Esophagus squamous epithelium (tissue), 5 donors: Measurements from ENCODE around the gene GAL3ST2. TPM values are rescaled to one million over a fixed set of nuclear protein-coding genes. Genes with fewer than 3 reads are reported as not detected.

Experiments
- DNase-seq: peaks from one replicate; lab custom pipeline; 2025; lab: John Stamatoyannopoulos, UW
- H3K27ac ChIP-seq, 4 donors: fragments of 200-600 bp; sonication (generic); one replicate each; pipeline ENCODE4 v1.5.1; 2016 to 2019; ENCODE audit warnings: mild to moderate bottlenecking in 1 of 4
- H3K27me3 ChIP-seq, 4 donors: fragments of 200-600 bp; sonication (generic); 1 replicate in 3 of 4; 2 replicates in 1 of 4; pipeline versions ENCODE4 v1.5.1 to v1.6.0; 2017 to 2021; ENCODE audit warnings: antibody characterized with exemption in 1 of 4
- H3K36me3 ChIP-seq, 3 donors: fragments of 200-600 bp; sonication (generic); one replicate each; pipeline ENCODE4 v1.5.1; 2016 to 2019
- H3K4me1 ChIP-seq, 3 donors: fragments of 200-600 bp; sonication (generic); one replicate each; pipeline ENCODE4 v1.5.1; 2017 to 2019
- H3K4me3 ChIP-seq, 4 donors: fragments of 200-600 bp; sonication (generic); 1 replicate in 3 of 4; 2 replicates in 1 of 4; pipeline ENCODE4 v1.5.1; 2016 to 2019; ENCODE audit warnings: mild to moderate bottlenecking in 2 of 4, moderate library complexity in 1 of 4
- H3K9me3 ChIP-seq, 3 donors: fragments of 200-600 bp; sonication (generic); one replicate each; pipeline ENCODE4 v1.5.1; 2016 to 2019
- POLR2A ChIP-seq, 4 donors: fragments of 450-650 bp; IDR thresholded peaks; one replicate each; pipeline ENCODE4 v1.6.1; 2017; ENCODE audit warnings: antibody characterized with exemption in 4 of 4, mild to moderate bottlenecking in 4 of 4, moderate library complexity in 3 of 4
- WGBS, 2 donors: methylation state at CpG; one replicate each; pipeline ENCODE4 v1.1.5; 2018; 5-methylcytosine and 5-hydroxymethylcytosine counted together
- intact Hi-C: fragments of 100-400 bp; cut with DNase I; formaldehyde crosslinking; loops from one replicate; pipeline ENCODE4 v1.15.0; 2022
- total RNA-seq, 4 donors: library from RNA; depleted of rRNA; stranded (reverse); fragments of >200 nt; gene quantifications; one replicate each; pipeline ENCODE4 v1.1.0, GENCODE V29; 2016
- TF ChIP-seq, protein P1 (sequence below), 6 experiments: fragments of 450-650 bp in 4 of 6; fragments of 200-600 bp in 2 of 6; sonication (generic) in 2 of 6; IDR thresholded peaks; one replicate each; pipeline ENCODE4 v1.5.1; 2016 to 2019; ENCODE audit warnings: antibody characterized with exemption in 6 of 6, mild to moderate bottlenecking in 4 of 6, moderate library complexity in 4 of 6
- donor health status: DM: yes; HTN: yes; CAD: no.

The GAL3ST2 gene
- under 1 TPM in 1 of 4 donors, not detected in 3; 0.38 TPM for total RNA-seq

DNA sequence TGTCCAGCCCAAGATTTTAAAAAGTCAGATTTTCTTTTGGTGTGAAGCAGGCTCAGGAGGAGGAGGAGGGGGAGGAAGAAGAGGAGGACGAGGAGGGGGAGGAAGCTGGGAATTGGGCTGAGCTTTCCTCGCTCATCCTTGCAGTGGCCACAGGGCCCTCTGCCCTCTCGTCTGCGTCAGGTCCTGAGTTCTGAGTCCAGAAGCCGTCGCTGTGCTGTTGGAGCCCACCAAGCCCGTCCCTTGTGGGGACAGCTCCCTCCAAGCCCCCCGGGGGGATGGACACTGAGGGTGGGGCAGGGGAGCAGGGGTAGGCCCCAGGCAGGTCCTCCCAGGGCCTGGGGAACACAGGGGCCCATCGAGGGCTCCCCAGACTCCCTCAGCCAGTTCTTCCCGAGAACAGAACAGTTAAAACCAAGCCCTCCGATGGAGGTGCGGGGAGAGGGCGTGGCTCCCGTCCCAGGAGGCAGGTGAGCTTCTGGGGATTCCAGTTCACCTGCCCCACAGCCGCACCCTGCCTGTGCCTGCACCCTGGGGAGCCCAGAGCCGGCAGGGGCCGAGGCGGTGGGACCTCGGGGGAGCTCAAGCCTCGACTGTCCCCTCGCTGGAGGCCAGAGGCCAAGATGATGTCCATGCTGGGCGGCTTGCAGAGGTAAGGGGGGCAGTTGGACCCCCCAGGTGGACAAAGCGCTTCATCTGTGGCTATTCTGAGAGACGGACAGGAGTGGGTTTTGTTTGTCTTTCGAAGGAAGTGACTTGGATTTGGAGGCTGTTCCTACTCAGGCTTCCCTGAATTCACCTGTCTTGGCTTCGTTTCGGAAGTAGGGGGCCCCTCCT is at the start of gene GAL3ST2:
GAL3ST2 (plus strand) TSS at position 487 of the 834 bp plus-strand sequence; CDS start at position 621, 134 bp downstream.
- Histone ChIP-seq H3K4me3 (no peak within 1 kb of the TSS), H3K36me3 (no peaks in the 10 kb centered on the region), H3K27me3 (peaks cover 0 to 54% (median 0%) of the 10 kb centered on the region in 4 donors), H3K27ac (no peak within 1 kb of the TSS), H3K9me3 (no peaks in the 10 kb centered on the region), H3K4me1 (peaks cover 23 to 59% (median 30%) of the 10 kb centered on the region in 3 donors)
- no peak for DNase-seq
- intact Hi-C loops: no loop called here
- TF ChIP-seq POLR2A (IDR thresholded peaks at IDR 0.05): no peak
- TF ChIP-seq, protein P1, sequence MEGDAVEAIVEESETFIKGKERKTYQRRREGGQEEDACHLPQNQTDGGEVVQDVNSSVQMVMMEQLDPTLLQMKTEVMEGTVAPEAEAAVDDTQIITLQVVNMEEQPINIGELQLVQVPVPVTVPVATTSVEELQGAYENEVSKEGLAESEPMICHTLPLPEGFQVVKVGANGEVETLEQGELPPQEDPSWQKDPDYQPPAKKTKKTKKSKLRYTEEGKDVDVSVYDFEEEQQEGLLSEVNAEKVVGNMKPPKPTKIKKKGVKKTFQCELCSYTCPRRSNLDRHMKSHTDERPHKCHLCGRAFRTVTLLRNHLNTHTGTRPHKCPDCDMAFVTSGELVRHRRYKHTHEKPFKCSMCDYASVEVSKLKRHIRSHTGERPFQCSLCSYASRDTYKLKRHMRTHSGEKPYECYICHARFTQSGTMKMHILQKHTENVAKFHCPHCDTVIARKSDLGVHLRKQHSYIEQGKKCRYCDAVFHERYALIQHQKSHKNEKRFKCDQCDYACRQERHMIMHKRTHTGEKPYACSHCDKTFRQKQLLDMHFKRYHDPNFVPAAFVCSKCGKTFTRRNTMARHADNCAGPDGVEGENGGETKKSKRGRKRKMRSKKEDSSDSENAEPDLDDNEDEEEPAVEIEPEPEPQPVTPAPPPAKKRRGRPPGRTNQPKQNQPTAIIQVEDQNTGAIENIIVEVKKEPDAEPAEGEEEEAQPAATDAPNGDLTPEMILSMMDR (IDR thresholded peaks at IDR 0.05): no peak
- WGBS, 2 donors: 51 to 75% methylated on average over 5 to 8 of the region's 27 CpGs

DNA sequence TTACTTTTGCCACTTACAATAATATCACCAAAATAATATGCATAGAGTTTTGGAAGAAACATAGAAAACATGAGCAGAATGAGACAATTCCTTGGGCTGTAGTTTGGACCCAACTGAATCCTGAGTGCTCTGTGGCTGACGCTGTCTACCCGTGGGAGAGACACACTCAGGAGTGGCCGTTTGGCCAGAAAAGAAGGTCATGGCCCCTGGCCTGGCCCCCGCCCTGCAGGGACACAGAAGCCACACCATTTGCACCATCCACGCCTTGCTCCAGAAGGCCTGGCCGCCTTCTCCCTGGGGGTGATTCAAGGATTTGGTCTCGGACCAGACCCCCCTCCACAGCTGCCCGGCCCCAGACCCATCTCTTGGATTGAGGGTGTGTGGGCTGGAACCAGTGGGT is 48.6 kb upstream of the GAL3ST2 start:
- no peak for TF ChIP-seq POLR2A (IDR thresholded peaks at IDR 0.05)
- TF ChIP-seq, protein P1 (IDR thresholded peaks at IDR 0.05): no peak
- no peaks in the 10 kb centered on the region for H3K27me3 ChIP-seq
- no peak overlapping the region for H3K27ac ChIP-seq
- no peaks in the 10 kb centered on the region for H3K9me3 ChIP-seq
- H3K4me1 ChIP-seq: peaks cover 0 to 6% (median 0%) of the 10 kb centered on the region in 3 donors
- intact Hi-C loops: no loop called here
- no peak overlapping the region for H3K4me3 ChIP-seq
- peaks cover 0 to 50% (median 0%) of the 10 kb centered on the region in 3 donors for H3K36me3 ChIP-seq
- DNase-seq: no peak
- WGBS, 2 donors: 78% methylated on average over 7 of the region's 8 CpGs; no CpG with 5 or more reads in 1 of the 2 donors

DNA sequence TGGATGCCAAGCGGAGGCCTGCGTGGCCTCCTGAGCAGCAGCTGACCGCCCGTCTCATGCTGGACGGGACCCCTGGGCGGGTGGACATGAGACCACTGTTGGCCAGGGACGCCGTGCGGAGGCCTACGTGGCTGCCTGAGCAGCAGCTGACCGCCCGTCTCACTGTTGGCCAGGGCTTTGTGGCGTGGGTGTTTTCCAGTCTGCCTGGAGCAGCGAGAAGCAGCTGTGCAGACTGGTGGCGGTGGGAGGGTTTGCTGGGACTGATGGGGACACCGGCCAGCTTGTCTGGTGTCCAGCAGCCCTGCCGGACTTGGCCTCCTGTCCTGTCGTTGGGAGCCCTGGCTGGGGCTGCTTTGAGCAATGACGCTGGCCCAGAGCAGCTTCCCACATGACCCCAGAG is 48.0 kb upstream of the GAL3ST2 start:
- peak overlapping the region in 1 of 4 donors; percentile 28 for H3K27ac ChIP-seq
- WGBS, 2 donors: 88% methylated on average over 3 of the region's 19 CpGs; no CpG with 5 or more reads in 1 of the 2 donors
- H3K4me1 ChIP-seq: peaks cover 0 to 7% (median 0%) of the 10 kb centered on the region in 3 donors
- no peak for DNase-seq
- no peaks in the 10 kb centered on the region for H3K9me3 ChIP-seq
- H3K4me3 ChIP-seq: no peak overlapping the region
- intact Hi-C loops: no loop called here
- H3K27me3 ChIP-seq: no peaks in the 10 kb centered on the region
- H3K36me3 ChIP-seq: peaks cover 0 to 44% (median 0%) of the 10 kb centered on the region in 3 donors
- TF ChIP-seq, protein P1 (IDR thresholded peaks at IDR 0.05): no peak
- TF ChIP-seq POLR2A (IDR thresholded peaks at IDR 0.05): no peak

DNA sequence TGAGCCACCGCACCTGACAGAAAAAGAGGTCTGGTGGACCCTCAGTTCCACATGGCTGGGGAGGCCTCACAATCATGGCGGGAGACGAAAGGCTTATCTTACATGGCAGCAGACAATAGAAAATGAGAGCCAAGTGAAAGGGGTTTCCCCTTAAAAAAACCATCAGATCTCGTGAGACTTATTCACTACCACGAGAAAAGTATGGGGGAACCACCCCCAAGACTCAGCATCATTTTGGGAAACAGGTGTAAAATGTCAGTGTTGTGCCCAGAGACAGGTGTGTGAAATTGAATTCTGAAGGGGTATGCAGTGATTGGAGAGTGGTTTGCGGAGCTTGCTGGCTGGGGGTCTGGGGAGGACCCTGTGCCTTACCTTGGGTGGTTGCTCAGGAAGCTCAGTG is 46.8 kb upstream of the GAL3ST2 start:
- DNase-seq: no peak
- peaks cover 0 to 31% (median 0%) of the 10 kb centered on the region in 3 donors for H3K36me3 ChIP-seq
- no peaks in the 10 kb centered on the region for H3K27me3 ChIP-seq
- peaks cover 0 to 13% (median 4%) of the 10 kb centered on the region in 3 donors for H3K4me1 ChIP-seq
- intact Hi-C loops: loop anchor here (10.0 kb wide), 1 partner anchor 145 kb away; no protein-coding TSS in a partner anchor
- no peak overlapping the region for H3K4me3 ChIP-seq
- no peak overlapping the region for H3K27ac ChIP-seq
- WGBS, 2 donors: 50 to 73% methylated on average over 2 to 4 of the region's 6 CpGs
- TF ChIP-seq, protein P1 (IDR thresholded peaks at IDR 0.05): no peak
- TF ChIP-seq POLR2A (IDR thresholded peaks at IDR 0.05): no peak
- H3K9me3 ChIP-seq: no peaks in the 10 kb centered on the region
